IPS-15b (cell line): ENCODE measurements around the gene SLCO3A1.
"Not testable (repeated sequence)": the region's sequence is repeated elsewhere in the genome, so short reads cannot be mapped to it uniquely, and the experiment has no call there.

ENCODE experiments used
- H3K27me3 ChIP-seq: one replicate; pipeline ENCODE4 v1.6.1; 2013; ENCODE audit warnings: low read length; ENCODE audit not compliant: control insufficient read depth, insufficient read depth
- H3K36me3 ChIP-seq: one replicate; pipeline ENCODE4 v1.6.1; 2013; ENCODE audit warnings: low read length; ENCODE audit not compliant: control insufficient read depth, insufficient read depth
- H3K4me1 ChIP-seq: one replicate; pipeline ENCODE4 v1.6.1; 2013; ENCODE audit warnings: mild to moderate bottlenecking, low read length; ENCODE audit not compliant: control insufficient read depth, insufficient read depth
- H3K4me3 ChIP-seq: one replicate; pipeline ENCODE4 v1.5.1; 2013; ENCODE audit warnings: low read depth, low read length
- H3K9ac ChIP-seq: one replicate; pipeline ENCODE4 v1.6.1; 2013; ENCODE audit warnings: low read depth, mild to moderate bottlenecking, low read length
- H3K9me3 ChIP-seq: one replicate; pipeline ENCODE4 v1.6.1; 2013; ENCODE audit warnings: mild to moderate bottlenecking, low read length; ENCODE audit not compliant: control insufficient read depth, insufficient read depth

The SLCO3A1 gene

GRCh38 chr15:92207601-92208000 is 354.1 kb downstream of the SLCO3A1 start:
- not testable (repeated sequence) for H3K27me3 ChIP-seq, H3K4me3 ChIP-seq, H3K9ac ChIP-seq, H3K36me3 ChIP-seq, H3K4me1 ChIP-seq, H3K9me3 ChIP-seq
